K562 (cell line): ENCODE measurements around the gene TLE6. TPM values are rescaled to one million over a fixed set of nuclear protein-coding genes. Genes with fewer than 3 reads are reported as not detected.

ENCODE experiments used
- ARHGAP35 ChIP-seq: fragments of 450-650 bp; IDR thresholded peaks from 2 replicates; pipeline ENCODE4 v1.6.1; 2018; ENCODE audit not compliant: partially characterized antibody
- ARID2 ChIP-seq: fragments of 450-650 bp; IDR thresholded peaks from 2 replicates; pipeline ENCODE4 v1.6.1; 2017; ENCODE audit warnings: antibody characterized with exemption, mild to moderate bottlenecking
- BCL6 ChIP-seq: fragments of 250-450 bp; sonication (Bioruptor Pico); IDR thresholded peaks from 2 replicates; pipeline ENCODE4 v1.4.0; 2020
- CBFB ChIP-seq: sonication (generic); formaldehyde crosslinking; IDR thresholded peaks from 2 replicates; pipeline ENCODE4 v1.4.0; 2020; ENCODE audit warnings: mild to moderate bottlenecking, missing genetic modification reagents
- CCAR2 ChIP-seq: fragments of 200-400 bp; formaldehyde crosslinking; IDR thresholded peaks from 2 replicates; pipeline ENCODE4 v1.6.1; 2017; ENCODE audit warnings: mild to moderate bottlenecking, low read depth, low read length
- ESRRA ChIP-seq: fragments of 450-650 bp; IDR thresholded peaks from 2 replicates; pipeline ENCODE4 v1.6.1; 2014; ENCODE audit warnings: low read depth, mild to moderate bottlenecking, moderate library complexity, borderline replicate concordance
- FOSL1 ChIP-seq: fragments of 200-800 bp; sonication (Bioruptor generic); conservative IDR thresholded peaks from 2 replicates; pipeline ENCODE4 v1.6.1; 2016; ENCODE audit warnings: missing genetic modification characterization, missing compliant biosample characterization
- HDGF ChIP-seq: fragments of 450-650 bp; IDR thresholded peaks from 2 replicates; pipeline ENCODE4 v1.6.1; 2016
- HEY1 ChIP-seq: fragments of 250-450 bp; sonication (Bioruptor Pico); IDR thresholded peaks from 2 replicates; pipeline ENCODE4 v1.5.0; 2020; ENCODE audit warnings: mild to moderate bottlenecking, moderate library complexity, borderline replicate concordance
- HMGN3 ChIP-seq: IDR thresholded peaks from 2 replicates; pipeline ENCODE4 v1.6.1; 2011; ENCODE audit warnings: borderline replicate concordance, low read depth, mild to moderate bottlenecking, mixed read lengths, low read length; ENCODE audit not compliant: insufficient read length; ENCODE audit errors: extremely low read depth
- ILK ChIP-seq: fragments of 450-650 bp; IDR thresholded peaks from 2 replicates; pipeline ENCODE4 v1.6.1; 2016; ENCODE audit warnings: missing genetic modification characterization, low read depth, mild to moderate bottlenecking, missing compliant biosample characterization, moderate library complexity, borderline replicate concordance
- JUNB ChIP-seq: fragments of 450-650 bp; formaldehyde crosslinking; conservative IDR thresholded peaks from 2 replicates; pipeline ENCODE4 v1.4.0; 2020; ENCODE audit warnings: mild to moderate bottlenecking
- KAT2B ChIP-seq: IDR thresholded peaks from one replicate; pipeline ENCODE4 v1.6.1; 2012; ENCODE audit warnings: low read depth, mild to moderate bottlenecking, control low read depth, inconsistent platforms, low read length, moderate library complexity
- MAFF ChIP-seq: IDR thresholded peaks from 2 replicates; pipeline ENCODE4 v1.6.1; 2012; ENCODE audit warnings: low read length, improper control_type of control experiment
- NCOR1 ChIP-seq: fragments of 450-650 bp; IDR thresholded peaks from 2 replicates; pipeline ENCODE4 v1.6.1; 2016; ENCODE audit warnings: mild to moderate bottlenecking, moderate library complexity
- NFIC ChIP-seq: fragments of 450-650 bp; IDR thresholded peaks from 2 replicates; pipeline ENCODE4 v1.6.1; 2017; ENCODE audit warnings: mild to moderate bottlenecking, inconsistent platforms
- NFYB ChIP-seq: IDR thresholded peaks from 2 replicates; pipeline ENCODE4 v1.6.1; 2011; ENCODE audit warnings: mild to moderate bottlenecking, moderate library complexity; ENCODE audit not compliant: insufficient read length; ENCODE audit errors: extremely low read depth
- PPARD ChIP-seq: fragments of 250-450 bp; sonication (Bioruptor Pico); IDR thresholded peaks from 2 replicates; pipeline ENCODE4 v1.8.0; 2022; ENCODE audit warnings: inconsistent platforms, mild to moderate bottlenecking, moderate library complexity
- PRMT5 ChIP-seq: sonication (generic); formaldehyde crosslinking; IDR thresholded peaks from 2 replicates; pipeline ENCODE4 v1.5.0; 2020; ENCODE audit warnings: missing genetic modification reagents
- PYGO2 ChIP-seq: fragments of 450-650 bp; IDR thresholded peaks from 2 replicates; pipeline ENCODE4 v1.6.1; 2016; ENCODE audit warnings: mild to moderate bottlenecking, missing genetic modification characterization, moderate library complexity, missing compliant biosample characterization
- SETDB1 ChIP-seq: IDR thresholded peaks from one replicate; pipeline ENCODE4 v1.6.1; 2012; ENCODE audit warnings: low read length, control low read depth, inconsistent platforms
- SMAD4 ChIP-seq: fragments of 250-450 bp; sonication (Bioruptor Pico); conservative IDR thresholded peaks from 2 replicates; pipeline ENCODE4 v1.8.0; 2021; ENCODE audit warnings: inconsistent platforms, mild to moderate bottlenecking, moderate library complexity
- SRSF3 ChIP-seq: fragments of 200-400 bp; formaldehyde crosslinking; IDR thresholded peaks from 2 replicates; pipeline ENCODE4 v1.6.1; 2016; ENCODE audit warnings: mild to moderate bottlenecking, low read length, moderate library complexity; ENCODE audit not compliant: insufficient read depth
- SUPT5H ChIP-seq: fragments of 450-650 bp; IDR thresholded peaks from 2 replicates; pipeline ENCODE4 v1.6.1; 2016
- XRCC3 ChIP-seq: fragments of 450-650 bp; IDR thresholded peaks from 2 replicates; pipeline ENCODE4 v1.6.1; 2017; ENCODE audit warnings: mild to moderate bottlenecking, moderate library complexity
- ZC3H4 ChIP-seq: sonication (generic); formaldehyde crosslinking; IDR thresholded peaks from 2 replicates; pipeline ENCODE4 v1.9.0; 2021; ENCODE audit warnings: missing genetic modification reagents, borderline replicate concordance
- ZNF124 ChIP-seq: sonication (generic); formaldehyde crosslinking; IDR thresholded peaks from 2 replicates; pipeline ENCODE4 v1.8.1; 2022; ENCODE audit warnings: missing genetic modification reagents
- ZNF217 ChIP-seq: sonication (generic); formaldehyde crosslinking; IDR thresholded peaks from 2 replicates; pipeline ENCODE4 v1.8.0; 2022; ENCODE audit warnings: mild to moderate bottlenecking, missing genetic modification reagents
- ZNF232 ChIP-seq: sonication (generic); formaldehyde crosslinking; IDR thresholded peaks from 2 replicates; pipeline ENCODE4 v1.8.0; 2022; ENCODE audit warnings: mild to moderate bottlenecking, missing genetic modification reagents
- ZNF431 ChIP-seq: sonication (generic); formaldehyde crosslinking; IDR thresholded peaks from 2 replicates; pipeline ENCODE4 v1.8.0; 2022; ENCODE audit warnings: mild to moderate bottlenecking, missing genetic modification reagents
- ZNF668 ChIP-seq: fragments of 250-450 bp; sonication (Bioruptor Pico); IDR thresholded peaks from 2 replicates; pipeline ENCODE4 v1.8.0; 2022; ENCODE audit warnings: mild to moderate bottlenecking, inconsistent platforms
- polyA plus RNA-seq, 8 experiments: library from polyadenylated mRNA; depleted of rRNA in 4 of 8; stranded (reverse) in 5 of 8; unstranded in 3 of 8; fragments of >200 nt; fragmentation: Nextera tagmentation in 2 of 8; fragmentation: Illumina TruSeq in 1 of 8; extraction: Ambion mirVana in 2 of 8; extraction: Trizol in 1 of 8; gene quantifications; 2 replicates each; pipeline versions ENCODE4 v1.2.1 to v1.2.3, GENCODE V29; 2011 to 2014; ENCODE audit warnings: inconsistent platforms in 1 of 8, missing spikeins in 1 of 8
- total RNA-seq, 7 experiments: library from RNA; depleted of rRNA in 6 of 7; stranded (reverse); fragments of >200 nt in 6 of 7; fragmentation: Illumina TruSeq in 2 of 7; extraction: Trizol in 2 of 7; gene quantifications; 2 replicates each; pipeline versions ENCODE4 v1.2.1 to v1.2.3, GENCODE V29; 2011 to 2021; ENCODE audit warnings: low replicate concordance in 1 of 7
- TF ChIP-seq, protein P1 (sequence below), 2 experiments: fragments of 450-650 bp in 1 of 2; sonication (generic) in 1 of 2; formaldehyde crosslinking in 1 of 2; IDR thresholded peaks in 1 of 2; conservative IDR thresholded peaks in 1 of 2; 2 replicates each; pipeline versions ENCODE4 v1.6.1 to v1.8.1; 2016 to 2023; ENCODE audit warnings: mild to moderate bottlenecking in 2 of 2, moderate library complexity in 2 of 2, inconsistent platforms in 1 of 2, missing genetic modification reagents in 1 of 2

TLE6 gene
- total and polyA plus RNA-seq, 9 of the 15 experiments (the other 6 are each of a cell fraction or from before 2014, with no cell fraction given): 1.1 to 6.1 (median 2.5) TPM

GRCh38 chr19:2944775-2945574 lies 32.4 kb upstream of the TLE6 start, which contains the start of gene ZNF77 (continued):
- TF ChIP-seq NFIC (peak; percentile 75), SETDB1 (no peak), ZNF232 (peak; percentile 60; the same call in 1 of the 2 replicates), PPARD (CRISPR knock-in tag) (no peak), ILK (no peak), NFYB (peak; percentile 100), KAT2B (no peak), PYGO2 (tag) (peak; percentile 72), ZNF124 (CRISPR knock-in tag) (no peak), BCL6 (no peak), ESRRA (0 out of 2 replicates have a peak, but pooled peaks have one; percentile 18), ARHGAP35 (no peak), ZNF217 (CRISPR knock-in tag) (no peak), MAFF (no peak), SRSF3 (no peak), XRCC3 (no peak), ARID2 (no peak), HEY1 (CRISPR knock-in tag) (no peak), ZNF668 (CRISPR knock-in tag) (no peak), HDGF (no peak), SUPT5H (peak; percentile 82), FOSL1 (tag) (peak; percentile 55), HMGN3 (peak; percentile 43), ZC3H4 (no peak), CBFB (no peak), CCAR2 (no peak), JUNB (peak; percentile 62; the same call in 1 of the 2 replicates), ZNF431 (CRISPR knock-in tag) (peak; percentile 58), NCOR1 (no peak), PRMT5 (peak; percentile 62; the same call in 1 of the 2 replicates), SMAD4 (CRISPR knock-in tag) (no peak)
- TF ChIP-seq, protein P1, sequence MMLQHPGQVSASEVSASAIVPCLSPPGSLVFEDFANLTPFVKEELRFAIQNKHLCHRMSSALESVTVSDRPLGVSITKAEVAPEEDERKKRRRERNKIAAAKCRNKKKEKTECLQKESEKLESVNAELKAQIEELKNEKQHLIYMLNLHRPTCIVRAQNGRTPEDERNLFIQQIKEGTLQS (IDR thresholded peaks at IDR 0.05): peak; percentile 97
- TF ChIP-seq, protein P1 (CRISPR knock-in tag; conservative IDR thresholded peaks at IDR 0.05): no peak
